GM18868 (cell line): Measurements from ENCODE around the gene TTC12.

ENCODE experiments used
- ATAC-seq: cut with Tn5 transposase; IDR thresholded peaks from one replicate; pipeline ENCODE4 v1.9.1; 2021; ENCODE audit warnings: mild to moderate bottlenecking, moderate library complexity; ENCODE audit not compliant: unreplicated experiment

Gene TTC12, protein sequence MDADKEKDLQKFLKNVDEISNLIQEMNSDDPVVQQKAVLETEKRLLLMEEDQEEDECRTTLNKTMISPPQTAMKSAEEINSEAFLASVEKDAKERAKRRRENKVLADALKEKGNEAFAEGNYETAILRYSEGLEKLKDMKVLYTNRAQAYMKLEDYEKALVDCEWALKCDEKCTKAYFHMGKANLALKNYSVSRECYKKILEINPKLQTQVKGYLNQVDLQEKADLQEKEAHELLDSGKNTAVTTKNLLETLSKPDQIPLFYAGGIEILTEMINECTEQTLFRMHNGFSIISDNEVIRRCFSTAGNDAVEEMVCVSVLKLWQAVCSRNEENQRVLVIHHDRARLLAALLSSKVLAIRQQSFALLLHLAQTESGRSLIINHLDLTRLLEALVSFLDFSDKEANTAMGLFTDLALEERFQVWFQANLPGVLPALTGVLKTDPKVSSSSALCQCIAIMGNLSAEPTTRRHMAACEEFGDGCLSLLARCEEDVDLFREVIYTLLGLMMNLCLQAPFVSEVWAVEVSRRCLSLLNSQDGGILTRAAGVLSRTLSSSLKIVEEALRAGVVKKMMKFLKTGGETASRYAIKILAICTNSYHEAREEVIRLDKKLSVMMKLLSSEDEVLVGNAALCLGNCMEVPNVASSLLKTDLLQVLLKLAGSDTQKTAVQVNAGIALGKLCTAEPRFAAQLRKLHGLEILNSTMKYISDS

DNA sequence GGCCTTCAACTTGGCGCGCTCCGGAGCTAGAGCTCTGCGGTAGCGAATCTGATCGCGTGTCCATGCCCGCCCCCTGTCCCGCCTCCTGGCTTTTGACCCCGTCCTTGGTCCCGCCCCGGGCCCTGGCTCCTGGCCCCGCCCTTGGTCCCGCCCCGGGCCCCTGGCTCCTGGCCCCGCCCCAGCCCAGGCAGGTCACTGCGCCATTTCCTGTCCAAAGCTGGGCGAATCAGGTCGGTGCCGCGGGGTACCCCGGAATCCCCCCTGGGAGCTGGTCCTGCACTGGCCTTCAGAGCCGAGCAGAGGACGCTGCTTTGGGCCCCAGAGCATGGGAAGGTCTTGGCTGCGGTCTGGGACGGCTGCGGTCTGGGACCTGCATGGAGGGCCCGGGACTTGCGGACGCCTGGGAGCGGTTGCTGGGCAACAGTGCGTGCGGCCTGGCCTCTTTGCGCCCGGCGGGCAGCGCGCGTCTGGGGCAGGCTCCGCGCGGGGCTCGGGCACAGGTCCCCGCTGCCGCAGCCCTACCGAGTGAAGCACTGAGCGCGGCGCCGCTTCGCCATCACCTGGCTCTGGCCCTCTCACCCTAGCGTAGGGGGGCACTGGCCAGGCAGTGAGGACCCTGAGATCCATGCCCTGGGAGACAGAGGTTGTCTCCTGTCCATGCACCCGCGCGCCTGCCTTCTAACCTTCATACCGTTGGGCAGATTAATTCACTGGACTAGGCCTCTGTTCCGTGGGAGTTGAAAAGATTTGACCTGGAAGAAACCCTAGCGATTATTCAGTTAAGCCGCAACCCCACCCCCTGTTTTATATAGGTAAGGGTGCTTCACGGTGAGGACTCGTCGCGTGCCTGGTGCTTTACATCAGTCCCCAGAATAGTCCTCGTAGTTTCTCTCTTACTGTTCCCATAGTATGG, at the start of gene TTC12:
Gene TTC12 (plus strand): TSS at position 195 of the 913 bp plus-strand sequence. CDS start 1,675 bp downstream, outside the sequence.
- ATAC-seq = peak; percentile 96

DNA sequence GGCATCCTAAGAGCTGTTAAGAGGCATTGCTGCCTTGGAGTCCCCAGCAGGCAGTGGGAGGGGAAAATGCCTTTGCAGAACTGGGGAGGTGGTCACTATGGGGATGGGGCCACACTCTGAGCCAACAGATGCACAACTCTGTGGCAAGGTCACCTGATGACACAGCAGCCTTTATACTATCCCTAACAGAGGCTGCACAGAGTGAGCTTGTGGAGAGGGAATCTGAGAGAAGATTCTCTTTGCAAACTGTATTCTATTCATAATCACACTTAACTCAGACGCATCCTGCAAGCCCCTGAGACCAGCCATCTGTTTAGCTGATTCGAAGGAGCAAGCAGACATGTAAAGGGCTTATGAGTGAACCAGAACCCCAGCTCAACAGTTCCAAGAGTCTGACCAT, 49.0 kb upstream of the TTC12 start:
- ATAC-seq = no peak

DNA sequence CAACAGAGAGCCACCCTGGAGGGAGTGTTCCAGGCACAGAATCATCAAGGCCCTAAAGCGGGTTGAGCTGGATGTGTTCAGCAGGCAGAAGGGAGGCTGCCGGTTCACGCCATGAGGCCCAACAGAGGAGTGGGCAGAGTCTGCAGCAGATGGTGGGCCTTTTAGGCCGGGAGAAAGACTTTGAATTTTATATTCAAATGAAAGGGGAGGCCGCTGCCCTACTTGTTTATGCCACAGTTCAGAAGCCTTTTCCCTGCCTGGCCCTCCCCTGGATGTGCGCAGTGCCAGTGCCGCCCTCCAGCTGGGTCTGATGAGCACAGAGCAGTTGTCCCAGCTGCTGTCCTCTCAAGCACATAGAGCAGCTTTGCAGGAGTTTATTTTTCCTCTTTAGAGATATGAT, 46.9 kb upstream of the TTC12 start:
- no peak for ATAC-seq

GRCh38 chr11:113269096-113269495, 45.3 kb upstream of the TTC12 start:
- ATAC-seq = no peak

DNA sequence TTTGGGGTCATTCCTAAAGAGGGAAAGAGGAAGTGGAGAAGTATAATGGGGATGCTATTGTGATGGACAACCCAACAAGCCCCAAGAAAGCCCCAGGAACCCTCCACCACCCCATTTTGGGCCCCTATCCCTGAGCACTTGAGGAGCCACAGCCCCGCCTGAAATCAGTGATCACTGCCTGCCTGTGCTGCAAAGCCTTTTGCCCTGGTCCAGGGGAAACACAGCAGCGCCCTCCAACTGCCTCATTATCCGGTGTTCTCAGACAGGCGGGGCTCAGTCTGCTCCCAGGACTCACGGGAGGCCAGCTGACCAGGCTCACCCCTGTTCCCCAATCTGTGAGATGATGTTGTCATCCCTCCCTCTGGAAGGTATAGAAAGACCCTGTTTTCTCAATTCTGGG, 44.7 kb upstream of the TTC12 start:
- ATAC-seq = no peak

DNA sequence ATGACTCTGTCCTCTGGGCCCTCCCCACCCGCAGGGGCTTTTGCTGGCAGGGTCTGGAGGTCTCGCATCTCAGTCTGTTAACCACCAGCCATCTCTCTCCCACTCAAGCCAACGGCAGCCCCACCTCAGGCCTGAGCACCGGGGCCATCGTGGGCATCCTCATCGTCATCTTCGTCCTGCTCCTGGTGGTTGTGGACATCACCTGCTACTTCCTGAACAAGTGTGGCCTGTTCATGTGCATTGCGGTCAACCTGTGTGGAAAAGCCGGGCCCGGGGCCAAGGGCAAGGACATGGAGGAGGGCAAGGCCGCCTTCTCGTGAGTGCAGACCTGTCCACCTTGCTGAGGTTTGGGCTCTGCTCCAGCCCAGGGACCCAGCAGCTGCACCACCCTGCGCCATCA, 44.3 kb upstream of the TTC12 start:
- ATAC-seq = no peak

DNA sequence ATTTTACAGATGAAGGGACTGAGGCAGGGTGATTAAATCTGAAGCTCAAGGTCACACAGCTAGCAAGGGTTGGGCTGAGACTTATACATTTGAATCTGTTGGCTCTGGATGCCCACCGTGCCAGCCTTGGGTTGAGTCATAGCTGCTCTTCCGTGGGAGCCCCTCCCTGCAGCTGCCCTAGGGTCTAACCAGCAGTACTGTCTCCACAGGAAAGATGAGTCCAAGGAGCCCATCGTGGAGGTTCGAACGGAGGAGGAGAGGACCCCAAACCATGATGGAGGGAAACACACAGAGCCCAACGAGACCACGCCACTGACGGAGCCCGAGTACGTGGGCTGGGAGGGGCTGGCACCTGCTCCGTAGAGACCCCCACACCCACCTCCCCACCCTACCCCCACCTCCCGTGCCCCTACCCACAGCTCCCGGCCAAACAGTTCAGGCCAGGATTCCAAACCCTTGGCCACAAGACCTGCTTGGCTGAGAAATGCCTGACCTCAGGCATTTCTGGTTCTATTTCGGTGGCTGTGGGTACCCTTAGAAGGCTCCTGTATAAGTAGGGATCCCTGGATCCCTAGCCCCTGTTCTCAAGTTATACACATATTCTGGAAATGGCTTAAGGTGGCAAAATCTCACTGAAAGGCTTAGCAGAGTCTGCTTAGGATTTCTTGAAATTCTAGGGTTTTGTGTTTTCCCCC, 42.7 kb upstream of the TTC12 start:
- ATAC-seq = no peak

GRCh38 chr11:113272281-113272680, 42.1 kb upstream of the TTC12 start:
- ATAC-seq = no peak

DNA sequence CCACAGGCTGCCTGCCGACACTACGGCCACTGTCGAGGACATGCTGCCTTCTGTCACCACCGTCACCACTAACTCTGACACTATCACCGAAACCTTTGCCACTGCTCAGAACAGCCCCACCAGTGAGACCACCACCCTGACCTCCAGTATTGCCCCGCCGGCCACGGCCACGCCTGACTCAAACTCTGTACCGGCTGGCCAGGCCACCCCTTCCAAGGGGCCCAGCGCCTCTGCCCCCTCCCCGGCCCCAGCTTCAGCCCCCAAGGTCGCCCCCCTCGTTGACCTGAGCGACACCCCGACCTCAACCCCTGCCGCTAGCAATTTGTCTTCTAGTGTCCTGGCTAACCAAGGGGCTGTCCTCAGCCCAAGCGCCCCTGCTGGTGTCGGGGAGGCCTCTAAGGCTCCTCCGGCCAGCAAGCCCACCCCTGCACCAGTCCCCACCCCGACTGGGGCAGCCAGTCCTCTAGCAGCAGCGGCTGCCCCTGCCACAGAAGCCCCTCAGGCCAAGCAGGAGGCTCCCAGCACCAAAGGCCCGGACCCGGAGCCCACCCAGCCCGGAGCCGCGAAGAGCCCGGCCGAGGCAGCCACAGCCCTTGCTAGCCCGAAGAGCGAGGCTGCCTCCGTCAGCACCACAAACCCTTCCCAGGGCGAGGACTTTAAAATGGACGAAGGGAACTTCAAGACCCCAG, 41.3 kb upstream of the TTC12 start:
- no peak for ATAC-seq

DNA sequence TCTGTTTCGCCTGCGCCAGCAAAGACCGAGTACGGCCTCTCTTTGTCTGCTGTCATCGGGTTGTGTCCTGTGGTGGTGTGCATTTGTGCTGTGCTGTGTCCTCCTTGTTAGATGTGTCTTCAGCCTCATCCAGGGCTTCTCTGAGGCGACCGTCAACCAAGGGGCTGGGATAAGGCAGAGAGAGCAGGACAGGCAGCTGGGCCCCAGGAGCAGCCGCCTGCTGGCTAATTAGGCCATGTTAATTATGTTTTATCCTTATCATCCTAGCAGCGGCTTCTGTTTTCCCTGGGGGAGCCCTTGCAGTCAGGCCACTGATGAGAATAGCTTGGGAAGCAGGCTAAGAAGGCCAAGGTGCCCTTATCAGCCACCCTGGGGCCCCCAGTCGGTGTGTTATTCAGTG, 40.7 kb upstream of the TTC12 start:
- ATAC-seq = no peak

DNA sequence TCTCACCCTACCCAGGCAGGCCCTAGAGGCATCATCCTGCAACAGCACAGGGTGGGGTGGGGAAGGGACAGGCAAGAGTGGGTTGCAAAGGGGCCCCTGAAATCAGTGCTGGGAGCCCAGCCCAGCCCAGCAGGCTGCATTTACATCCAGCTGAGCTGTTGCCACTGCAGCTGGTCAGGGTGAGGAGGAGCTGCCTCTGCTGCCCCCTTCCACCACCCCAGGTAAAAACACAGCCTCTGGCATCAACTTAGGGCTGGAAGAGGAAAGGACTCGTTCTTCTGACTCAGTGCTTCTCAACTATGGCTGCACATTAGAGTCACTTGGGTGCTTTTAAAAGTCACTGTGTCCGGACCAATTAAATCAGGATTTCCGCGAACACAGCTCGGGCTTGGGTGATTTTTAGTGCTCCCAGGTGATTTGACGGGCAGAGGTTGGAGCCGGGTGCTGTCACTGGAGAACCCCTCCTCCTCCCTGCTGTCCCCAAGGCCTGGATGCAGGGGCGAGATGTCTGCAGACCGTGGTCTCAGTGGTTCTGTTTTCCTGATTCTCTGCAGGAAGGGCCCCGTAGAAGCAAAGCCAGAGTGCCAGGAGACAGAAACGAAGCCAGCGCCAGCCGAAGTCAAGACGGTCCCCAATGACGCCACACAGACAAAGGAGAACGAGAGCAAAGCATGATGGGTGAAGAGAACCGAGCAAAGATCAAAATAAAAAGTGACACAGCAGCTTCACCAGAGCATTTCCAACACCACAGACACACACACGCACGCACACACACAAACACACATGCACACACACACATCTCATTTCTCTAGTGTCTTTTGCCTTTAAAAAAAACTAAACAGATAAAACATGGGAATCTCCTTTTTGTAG, 39.4 kb upstream of the TTC12 start:
- ATAC-seq = no peak

DNA sequence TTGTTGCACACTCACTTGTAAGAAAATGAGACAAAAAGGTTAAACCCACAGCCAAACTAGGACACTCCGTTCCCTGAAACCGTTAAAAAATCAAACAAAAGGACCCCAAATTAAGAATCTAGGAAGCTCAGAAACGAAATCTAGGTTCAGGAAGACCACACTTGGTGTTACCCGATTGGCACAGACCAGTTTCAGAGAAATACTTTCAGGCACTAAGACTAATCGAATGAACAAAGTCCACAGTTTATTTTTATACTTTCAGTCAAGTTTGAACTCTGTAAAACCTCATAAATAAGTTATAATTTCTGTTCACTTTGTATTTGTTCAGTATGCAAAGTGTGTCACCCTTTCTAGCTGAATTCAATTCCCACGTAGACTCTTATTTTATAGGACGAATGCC, 38.8 kb upstream of the TTC12 start:
- ATAC-seq = no peak

GRCh38 chr11:113276466-113276865, 37.9 kb upstream of the TTC12 start:
- ATAC-seq = no peak

- ATAC-seq = no peak
These were observed 36.5 kb upstream of the TTC12 start for GRCh38 chr11:113277907-113278306.

GRCh38 chr11:113278481-113278880, 35.9 kb upstream of the TTC12 start:
- ATAC-seq = no peak

DNA sequence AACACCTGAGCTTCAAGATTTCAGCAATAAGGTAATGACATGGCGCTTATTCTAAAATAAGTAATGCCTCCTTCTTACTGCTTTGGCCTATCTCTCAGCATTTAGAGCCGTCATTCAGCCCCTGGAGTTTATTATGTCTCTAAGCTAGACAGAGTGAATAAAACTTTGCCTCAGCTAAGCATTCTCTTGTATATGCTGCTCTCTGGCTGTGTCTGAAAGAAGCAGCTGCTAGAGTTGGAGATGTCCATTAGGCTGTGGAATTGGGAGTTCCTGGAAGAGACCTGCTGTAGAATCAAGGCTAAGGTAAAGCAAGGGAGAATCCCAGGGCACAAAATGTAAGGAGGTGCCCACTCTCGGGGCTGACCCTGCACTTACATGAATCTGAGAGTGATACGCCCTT, 35.5 kb upstream of the TTC12 start:
- no peak for ATAC-seq

- no peak for ATAC-seq
These were observed 34.8 kb upstream of the TTC12 start for GRCh38 chr11:113279591-113279990.

DNA sequence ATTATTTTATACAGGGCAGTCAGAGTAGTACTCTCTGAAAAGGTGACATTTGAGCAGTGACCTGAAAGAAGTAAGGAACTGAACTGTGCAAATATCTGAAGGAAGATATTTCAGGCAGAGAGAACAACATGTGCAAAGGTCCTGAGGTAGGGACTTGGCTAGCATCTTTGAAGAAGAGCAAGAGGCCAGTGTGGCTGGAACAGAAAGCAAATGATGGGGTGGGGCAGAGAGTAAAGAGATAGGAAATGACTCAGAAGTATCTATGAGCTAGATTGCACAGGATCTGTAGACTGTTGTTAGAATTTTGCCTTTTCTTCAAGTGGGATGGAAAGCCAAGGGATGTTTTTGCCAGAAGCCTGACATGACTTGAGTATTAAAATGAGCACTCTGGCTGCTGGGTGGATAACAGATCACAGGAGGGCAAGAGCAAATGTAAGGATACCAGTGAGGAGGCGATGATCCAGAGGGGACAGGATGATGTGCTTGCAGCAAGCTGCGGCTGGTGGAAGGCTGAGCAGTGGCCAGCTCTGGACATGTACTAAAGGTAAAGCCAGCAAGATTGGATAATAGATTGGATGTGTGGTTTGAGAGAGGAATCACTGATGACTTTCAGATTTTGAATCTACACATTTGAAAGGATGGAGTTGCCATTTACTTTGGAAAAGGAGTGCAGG, 33.2 kb upstream of the TTC12 start:
- no peak for ATAC-seq
